Activated CD8-positive, alpha-beta T cell treated with anti-CD3 and anti-CD28 coated beads for 36 hours (primary cell): ENCODE measurements around the gene DDI1. TPM values are rescaled to one million over a fixed set of nuclear protein-coding genes. Genes with fewer than 3 reads are reported as not detected.

Experiments
- ATAC-seq: fragments of 200-7000 bp; cut with Tn5 transposase; one replicate; pipeline ENCODE4 v1.10.0; 2021; ENCODE audit warnings: mild to moderate bottlenecking, moderate library complexity
- CTCF ChIA-PET: fragments of 350-600 bp; sonication (Branson Sonifier 250); formaldehyde crosslinking; loops from one replicate; lab custom pipeline; 2021; ENCODE audit warnings: antibody characterized with exemption; lab: Charles Lee
- POLR2A ChIA-PET: fragments of 350-600 bp; sonication (Branson Sonifier 250); formaldehyde crosslinking; loops from one replicate; lab custom pipeline; 2021; ENCODE audit warnings: antibody characterized with exemption; lab: Charles Lee
- DNase-seq: peaks from one replicate; pipeline ENCODE4 v3.0.0-alpha.2; 2020
- H3K27ac Mint-ChIP-seq: one replicate; pipeline ENCODE4 v1.8.0; 2021; ENCODE audit warnings: mild to moderate bottlenecking, mixed read lengths
- H3K27me3 Mint-ChIP-seq: one replicate; pipeline ENCODE4 v1.8.0; 2021; ENCODE audit warnings: mixed read lengths
- H3K36me3 Mint-ChIP-seq: one replicate; pipeline ENCODE4 v1.8.0; 2021; ENCODE audit warnings: low read depth, mixed read lengths
- H3K4me1 Mint-ChIP-seq: one replicate; pipeline ENCODE4 v1.8.0; 2021; ENCODE audit warnings: low read depth, mixed read lengths
- H3K4me3 Mint-ChIP-seq: one replicate; pipeline ENCODE4 v1.8.0; 2021; ENCODE audit warnings: mild to moderate bottlenecking, moderate library complexity, mixed read lengths
- H3K9me3 Mint-ChIP-seq: one replicate; pipeline ENCODE4 v1.8.0; 2021; ENCODE audit warnings: mixed read lengths
- intact Hi-C: fragments of 100-400 bp; cut with micrococcal nuclease; formaldehyde crosslinking; loops from one replicate; pipeline ENCODE4 v1.10.0; 2022
- total RNA-seq, 2 experiments: library from RNA; stranded (reverse); gene quantifications; one replicate each; pipeline ENCODE4 v1.2.3, GENCODE V29; 2021
- TF ChIP-seq, protein P1 (sequence below): fragments of 200-600 bp; IDR thresholded peaks from one replicate; pipeline ENCODE4 v1.8.0; 2022; ENCODE audit warnings: antibody characterized with exemption, mild to moderate bottlenecking

The DDI1 gene
- total RNA-seq, 2 experiments from 2014 or later = not detected

DNA sequence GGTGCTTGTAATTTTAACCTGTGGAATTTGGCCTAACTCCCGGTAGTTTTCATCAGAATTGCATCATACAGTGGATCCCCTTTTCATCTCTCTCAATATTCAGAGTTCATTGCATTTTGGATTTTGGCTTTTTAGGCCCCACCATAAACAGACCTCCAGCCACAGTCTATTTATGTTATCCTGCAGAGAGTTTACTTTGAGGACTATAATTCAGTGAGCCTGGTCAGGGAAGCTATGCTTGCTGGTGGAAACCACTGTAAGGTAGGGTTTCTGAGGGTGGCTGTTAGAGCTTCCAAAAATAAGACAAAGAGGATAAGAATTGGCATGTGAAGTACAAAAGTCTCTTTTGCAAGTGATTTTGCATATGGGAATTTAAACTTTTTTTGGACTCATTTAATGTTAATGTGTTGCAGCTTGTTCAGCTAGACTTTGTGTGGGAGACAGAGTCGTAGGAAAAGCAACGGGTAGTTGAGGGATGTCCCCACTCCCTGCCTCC lies 34.8 kb upstream of the DDI1 start:
- no peak overlapping the region for H3K27ac Mint-ChIP-seq
- ATAC-seq (no peak), DNase-seq (no peak)
- no peaks in the 10 kb centered on the region for H3K9me3 Mint-ChIP-seq
- H3K36me3 Mint-ChIP-seq = no peaks in the 10 kb centered on the region
- no peaks in the 10 kb centered on the region for H3K27me3 Mint-ChIP-seq
- H3K4me3 Mint-ChIP-seq = no peak overlapping the region
- ChIA-PET POLR2A (no interaction called here), CTCF (no interaction called here)
- intact Hi-C loops = no loop called here
- TF ChIP-seq, protein P1, sequence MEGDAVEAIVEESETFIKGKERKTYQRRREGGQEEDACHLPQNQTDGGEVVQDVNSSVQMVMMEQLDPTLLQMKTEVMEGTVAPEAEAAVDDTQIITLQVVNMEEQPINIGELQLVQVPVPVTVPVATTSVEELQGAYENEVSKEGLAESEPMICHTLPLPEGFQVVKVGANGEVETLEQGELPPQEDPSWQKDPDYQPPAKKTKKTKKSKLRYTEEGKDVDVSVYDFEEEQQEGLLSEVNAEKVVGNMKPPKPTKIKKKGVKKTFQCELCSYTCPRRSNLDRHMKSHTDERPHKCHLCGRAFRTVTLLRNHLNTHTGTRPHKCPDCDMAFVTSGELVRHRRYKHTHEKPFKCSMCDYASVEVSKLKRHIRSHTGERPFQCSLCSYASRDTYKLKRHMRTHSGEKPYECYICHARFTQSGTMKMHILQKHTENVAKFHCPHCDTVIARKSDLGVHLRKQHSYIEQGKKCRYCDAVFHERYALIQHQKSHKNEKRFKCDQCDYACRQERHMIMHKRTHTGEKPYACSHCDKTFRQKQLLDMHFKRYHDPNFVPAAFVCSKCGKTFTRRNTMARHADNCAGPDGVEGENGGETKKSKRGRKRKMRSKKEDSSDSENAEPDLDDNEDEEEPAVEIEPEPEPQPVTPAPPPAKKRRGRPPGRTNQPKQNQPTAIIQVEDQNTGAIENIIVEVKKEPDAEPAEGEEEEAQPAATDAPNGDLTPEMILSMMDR = no peak
- no peaks in the 10 kb centered on the region for H3K4me1 Mint-ChIP-seq

- Mint-ChIP-seq H3K9me3 (no peaks in the 10 kb centered on the region), H3K27ac (no peak overlapping the region), H3K27me3 (no peaks in the 10 kb centered on the region), H3K4me3 (no peak overlapping the region), H3K4me1 (no peaks in the 10 kb centered on the region), H3K36me3 (no peaks in the 10 kb centered on the region)
- TF ChIP-seq, protein P1 = no peak
- intact Hi-C loops = no loop called here
- ATAC-seq (no peak), DNase-seq (no peak)
- CTCF ChIA-PET = no interaction called here
- POLR2A ChIA-PET = interaction anchor here (0.7 kb wide), 1 partner anchor 18 kb away, joined by 3 read pairs; no protein-coding TSS in a partner anchor
These were observed 32.9 kb upstream of the DDI1 start for GRCh38 chr11:104003491-104003890.

DNA sequence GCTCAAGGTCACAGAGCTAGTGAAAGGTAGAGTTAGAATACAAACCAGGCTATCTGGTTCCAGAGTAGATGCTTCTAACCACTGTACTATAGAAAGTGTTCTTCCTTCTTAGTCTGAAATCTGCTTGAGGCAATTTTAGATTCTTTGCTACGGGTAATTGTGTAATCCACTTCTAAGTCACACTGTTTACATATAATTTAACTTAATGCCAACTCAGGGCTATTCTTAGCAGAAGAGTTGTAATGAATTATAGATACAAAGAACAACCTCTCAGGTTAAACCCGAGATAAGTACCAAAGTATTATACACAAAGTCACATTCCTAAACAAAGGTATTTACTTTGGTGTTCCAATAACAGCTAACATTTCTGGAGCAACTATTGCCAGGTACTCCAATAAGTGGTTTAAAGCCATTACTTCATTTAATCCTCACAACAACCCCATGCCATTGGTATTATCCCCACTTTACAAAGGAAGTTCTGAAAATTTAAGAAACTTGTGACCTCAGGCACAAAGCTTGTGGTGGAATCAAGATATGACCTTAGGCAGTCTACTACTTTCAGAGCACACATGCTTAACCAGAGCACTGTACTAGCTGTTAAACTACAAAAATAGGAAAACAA lies 31.1 kb upstream of the DDI1 start:
- Mint-ChIP-seq H3K27ac (no peak overlapping the region), H3K9me3 (no peaks in the 10 kb centered on the region), H3K4me3 (no peak overlapping the region), H3K36me3 (no peaks in the 10 kb centered on the region), H3K4me1 (no peaks in the 10 kb centered on the region), H3K27me3 (no peaks in the 10 kb centered on the region)
- intact Hi-C loops = no loop called here
- CTCF ChIA-PET = no interaction called here
- POLR2A ChIA-PET = no interaction called here
- TF ChIP-seq, protein P1 = no peak
- DNase-seq (no peak), ATAC-seq (no peak)

DNA sequence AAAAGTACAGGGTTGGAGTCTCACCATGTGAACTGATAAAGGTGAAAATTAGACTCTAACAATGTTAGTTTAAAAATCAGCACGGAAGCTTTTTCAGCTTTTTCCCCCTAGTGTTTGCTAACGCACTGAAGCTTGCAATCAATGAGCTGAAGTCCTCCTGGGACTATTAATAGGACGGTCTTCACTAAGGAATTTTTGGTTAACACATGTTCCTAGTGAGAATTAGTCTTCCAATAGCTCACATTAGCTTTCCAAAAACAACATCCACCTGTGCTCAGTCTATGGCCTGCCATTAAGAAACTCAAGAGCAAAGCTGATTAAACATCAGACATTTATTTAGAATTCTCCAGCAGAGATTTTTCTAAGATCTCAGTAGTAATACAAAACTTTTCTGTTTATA lies 26.7 kb upstream of the DDI1 start:
- Mint-ChIP-seq H3K4me3 (no peak overlapping the region), H3K9me3 (no peaks in the 10 kb centered on the region), H3K4me1 (no peaks in the 10 kb centered on the region), H3K27me3 (no peaks in the 10 kb centered on the region), H3K27ac (no peak overlapping the region), H3K36me3 (no peaks in the 10 kb centered on the region)
- ATAC-seq (no peak), DNase-seq (no peak)
- intact Hi-C loops = no loop called here
- POLR2A ChIA-PET = no interaction called here
- CTCF ChIA-PET = no interaction called here
- TF ChIP-seq, protein P1 = no peak

DNA sequence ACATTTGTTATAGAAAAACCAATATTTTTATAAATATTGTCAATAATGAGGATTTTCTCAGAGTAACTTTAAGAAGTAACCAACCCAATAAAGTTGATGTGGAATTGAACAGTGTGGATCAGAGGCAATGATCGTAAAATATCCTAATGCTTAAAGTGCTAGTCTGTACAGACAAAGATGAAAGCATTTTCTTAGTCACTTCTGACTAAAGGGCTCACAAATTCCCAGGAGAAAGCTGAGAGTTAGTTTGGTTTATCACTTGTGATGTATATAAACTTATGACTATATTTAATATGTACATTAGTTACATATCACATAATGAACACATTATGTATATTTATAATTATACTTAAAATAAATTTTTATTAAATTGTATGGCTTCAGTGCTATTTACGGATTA lies 25.4 kb upstream of the DDI1 start:
- no peak for DNase-seq
- no peak for ATAC-seq
- Mint-ChIP-seq H3K4me1 (peaks cover 2% of the 10 kb centered on the region), H3K27me3 (no peaks in the 10 kb centered on the region), H3K9me3 (no peaks in the 10 kb centered on the region), H3K4me3 (no peak overlapping the region), H3K36me3 (no peaks in the 10 kb centered on the region), H3K27ac (no peak overlapping the region)
- TF ChIP-seq, protein P1 = no peak
- ChIA-PET CTCF (no interaction called here), POLR2A (no interaction called here)
- intact Hi-C loops = no loop called here
